HG03442 (cell line): ENCODE results near the gene CASZ1.

Experiments
- ATAC-seq: cut with Tn5 transposase; IDR thresholded peaks from one replicate; pipeline ENCODE4 v1.9.1; 2021; ENCODE audit warnings: mild to moderate bottlenecking, moderate library complexity; ENCODE audit not compliant: unreplicated experiment

The CASZ1 gene

DNA sequence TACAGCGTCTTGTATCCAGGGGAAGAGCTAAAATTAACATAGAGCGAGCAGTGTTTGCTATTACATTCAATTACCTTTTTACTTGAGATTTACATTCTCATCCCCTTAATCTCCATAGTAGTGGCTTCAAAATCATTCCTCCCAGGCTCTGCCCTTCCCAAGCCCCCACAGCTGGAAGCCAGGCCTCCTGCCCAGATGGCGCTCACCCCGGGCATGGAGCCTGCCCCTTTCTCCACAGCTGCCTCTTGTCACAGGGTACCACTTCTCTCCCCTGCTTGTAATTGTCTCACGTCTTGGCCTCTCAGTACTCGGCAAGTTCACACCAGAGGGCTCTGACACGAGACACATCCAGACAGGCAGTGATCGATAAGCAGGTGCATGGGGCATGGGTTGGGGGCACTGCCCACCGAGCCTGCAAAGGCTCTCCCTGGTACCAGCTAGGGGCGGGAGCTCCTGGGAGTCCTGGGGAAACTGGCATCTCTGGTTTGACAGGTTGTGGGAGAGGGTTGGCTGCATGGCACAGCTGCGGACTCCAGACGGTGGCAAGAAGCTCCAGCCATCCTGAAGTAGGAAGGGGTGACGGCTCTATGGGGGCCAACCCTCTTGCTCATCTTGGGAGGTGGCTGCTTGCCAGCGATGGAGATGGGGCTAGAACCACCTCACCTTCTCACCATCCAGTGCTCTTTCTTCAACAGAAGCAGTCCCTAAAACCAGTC lies 20.1 kb downstream of the CASZ1 start:
- no peak for ATAC-seq

GRCh38 chr1:10775763-10776162 lies 20.7 kb downstream of the CASZ1 start:
- no peak for ATAC-seq

DNA sequence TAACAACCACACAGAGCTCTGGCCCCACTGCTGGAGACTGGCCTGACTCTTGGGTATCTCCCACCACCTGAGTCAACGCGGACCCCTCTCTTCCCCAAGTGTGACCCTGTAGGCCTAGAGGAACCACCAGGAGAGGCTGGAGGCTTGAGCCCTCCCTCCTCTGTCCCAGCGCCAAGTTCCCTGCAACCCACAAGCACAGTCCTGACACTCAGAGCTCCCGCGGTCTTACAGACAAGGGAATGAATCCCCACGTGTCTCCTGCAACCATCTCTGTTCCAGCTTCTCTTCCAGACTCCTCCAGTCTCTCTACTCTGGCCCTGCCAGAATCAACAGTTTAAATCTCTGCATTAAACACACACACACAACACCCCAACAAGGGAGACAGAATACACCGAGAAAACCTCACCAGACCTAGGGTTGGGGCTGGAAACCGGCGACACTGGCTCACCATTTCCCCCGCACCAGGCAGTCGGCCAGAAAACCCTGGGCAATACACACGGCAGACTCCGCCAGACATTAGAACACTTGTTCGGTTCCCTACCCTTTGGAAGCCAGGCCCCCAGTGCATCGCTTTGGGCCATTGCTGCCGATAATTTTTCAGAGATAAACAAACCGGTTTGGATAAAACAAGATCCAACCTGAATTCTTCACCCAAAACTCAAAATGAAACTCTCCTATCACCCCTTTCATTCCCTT lies 21.7 kb downstream of the CASZ1 start:
- ATAC-seq, result no peak

DNA sequence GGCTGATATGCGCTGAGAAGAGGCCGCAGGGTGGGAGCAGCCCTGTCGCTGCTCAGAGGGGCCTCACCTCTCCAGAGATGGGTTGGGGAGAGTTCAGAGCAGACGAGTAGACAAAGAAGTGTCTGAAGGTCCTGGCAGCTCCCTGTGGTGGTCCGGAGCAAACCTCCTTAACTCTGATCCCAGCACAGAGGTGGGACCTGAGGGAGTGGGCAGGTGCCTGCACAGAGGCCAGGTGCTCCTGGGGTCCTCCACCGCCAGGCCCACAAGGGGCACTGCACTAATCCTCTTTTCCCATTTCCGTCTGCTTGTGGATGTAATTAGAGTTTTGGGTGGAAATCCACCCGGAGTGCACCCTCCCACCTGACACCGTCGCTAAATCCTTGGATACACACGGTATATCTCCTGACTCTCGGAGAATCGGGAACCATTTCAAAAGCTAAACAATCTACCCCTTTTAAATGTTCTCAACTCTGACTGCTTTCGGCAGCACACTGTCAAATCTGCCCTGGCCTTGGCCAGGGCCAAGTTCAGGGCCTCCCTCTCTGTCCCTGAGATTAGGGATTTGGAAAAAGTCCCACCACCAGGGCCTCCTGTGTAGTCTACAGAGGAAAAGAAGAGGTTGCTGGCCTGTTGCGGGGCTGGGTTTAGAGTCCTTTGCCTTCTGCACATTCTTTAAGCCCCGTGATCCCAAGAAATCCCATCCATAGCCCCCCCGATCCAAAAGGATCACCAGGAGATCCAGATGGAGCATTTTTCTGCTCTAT lies 22.4 kb downstream of the CASZ1 start:
- no peak for ATAC-seq

GRCh38 chr1:10773376-10773775 lies 23.1 kb downstream of the CASZ1 start:
- ATAC-seq, result no peak

DNA sequence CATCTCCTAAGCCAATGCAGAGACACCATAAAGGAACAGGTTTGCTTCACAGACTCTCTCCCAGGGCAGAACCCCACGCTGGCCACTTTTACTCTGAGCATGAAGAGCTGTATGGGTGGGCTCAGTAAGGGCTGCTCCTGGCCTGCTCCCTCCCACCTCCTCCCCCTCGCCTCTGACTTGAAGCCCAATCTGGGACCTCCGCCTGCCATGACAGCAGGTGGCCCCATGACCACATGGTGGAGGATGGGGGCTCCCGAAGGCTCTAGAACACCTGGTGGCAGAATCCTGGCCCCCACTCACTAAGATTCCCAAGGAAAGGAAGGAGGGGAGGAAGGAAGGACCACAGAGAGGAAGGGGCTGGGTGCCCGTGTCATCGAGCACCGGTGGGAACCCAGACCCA lies 23.7 kb downstream of the CASZ1 start:
- ATAC-seq, result no peak

DNA sequence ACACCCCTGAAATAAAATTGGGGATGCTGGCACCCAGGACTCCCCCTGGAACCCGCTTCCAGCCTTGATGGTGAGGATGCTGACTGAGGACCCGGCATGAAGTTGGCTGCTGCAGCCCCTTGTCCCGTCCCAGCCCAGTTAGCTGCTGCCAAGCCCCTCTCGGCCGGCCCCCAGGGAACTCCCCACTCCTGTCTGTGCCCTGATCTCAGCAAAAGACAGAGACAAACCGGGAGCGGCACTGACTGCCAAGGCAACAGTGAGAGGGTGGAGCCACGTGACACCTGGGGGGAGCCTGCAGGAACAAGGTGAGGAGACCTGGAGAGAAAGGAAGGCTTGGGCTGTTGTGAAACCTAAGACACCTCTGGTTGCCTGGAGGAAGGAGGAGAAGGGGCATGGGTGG lies 24.7 kb downstream of the CASZ1 start:
- ATAC-seq, result no peak

- no peak for ATAC-seq
Observed at GRCh38 chr1:10768552-10768951, 27.9 kb downstream of the CASZ1 start.

DNA sequence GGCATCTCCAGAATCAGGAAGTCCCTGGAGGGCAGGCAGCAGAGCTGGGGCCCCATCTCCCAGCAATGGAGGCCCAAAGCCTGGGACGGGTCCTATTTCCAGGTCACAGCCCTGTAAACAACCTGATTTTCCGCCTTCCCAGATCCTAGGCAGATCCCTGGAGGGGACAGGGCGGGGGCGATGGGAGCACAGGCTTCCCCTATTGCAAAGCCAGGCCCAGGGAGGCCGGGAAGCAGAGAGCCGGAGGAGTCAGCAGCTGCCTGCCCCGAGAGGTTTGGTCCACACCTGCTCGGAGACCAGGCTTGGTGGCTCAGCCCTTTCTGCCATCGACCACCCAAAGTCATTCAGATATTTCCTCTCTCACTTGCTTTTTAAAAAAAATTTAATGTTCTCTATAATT lies 29.2 kb downstream of the CASZ1 start:
- ATAC-seq, result no peak

DNA sequence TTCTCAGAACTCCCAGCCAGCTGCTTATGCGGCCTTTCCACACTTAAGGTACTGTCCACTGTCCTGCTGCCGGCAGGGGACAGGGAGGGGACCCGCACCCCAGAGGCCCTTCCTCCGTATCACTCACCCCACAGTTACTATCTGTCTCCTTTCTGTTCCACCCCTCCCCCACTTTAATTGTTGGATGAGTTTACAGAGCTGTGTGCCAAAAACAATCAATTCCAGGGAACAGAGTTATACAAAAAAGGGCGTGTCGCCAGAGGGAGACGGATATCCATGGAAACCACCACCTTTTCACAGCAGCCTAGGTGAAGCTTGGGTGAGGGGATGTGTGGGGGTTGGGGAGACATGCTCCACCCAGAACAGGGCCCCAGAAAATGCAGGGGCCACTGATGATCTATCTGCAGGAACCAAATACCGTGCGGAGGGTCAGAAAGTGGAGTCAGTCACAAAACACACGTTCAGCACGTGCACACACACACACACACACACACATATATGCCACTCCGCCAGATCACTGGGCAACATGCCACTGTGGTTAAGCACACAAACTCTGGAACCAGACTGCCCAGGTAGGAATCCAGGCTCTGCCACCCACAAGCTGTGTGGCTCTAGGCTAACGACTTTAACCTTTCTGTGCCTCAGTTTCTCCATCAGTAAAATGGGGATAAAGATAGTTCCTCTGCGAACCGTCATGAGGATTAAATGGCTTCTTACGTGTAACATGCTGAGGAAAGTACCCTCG lies 30.5 kb downstream of the CASZ1 start:
- no peak for ATAC-seq

GRCh38 chr1:10765304-10765703 lies 31.1 kb downstream of the CASZ1 start:
- ATAC-seq, result no peak

GRCh38 chr1:10764296-10764798 lies 32.1 kb downstream of the CASZ1 start:
- ATAC-seq, result no peak

GRCh38 chr1:10762875-10763274 lies 33.6 kb downstream of the CASZ1 start:
- no peak for ATAC-seq

DNA sequence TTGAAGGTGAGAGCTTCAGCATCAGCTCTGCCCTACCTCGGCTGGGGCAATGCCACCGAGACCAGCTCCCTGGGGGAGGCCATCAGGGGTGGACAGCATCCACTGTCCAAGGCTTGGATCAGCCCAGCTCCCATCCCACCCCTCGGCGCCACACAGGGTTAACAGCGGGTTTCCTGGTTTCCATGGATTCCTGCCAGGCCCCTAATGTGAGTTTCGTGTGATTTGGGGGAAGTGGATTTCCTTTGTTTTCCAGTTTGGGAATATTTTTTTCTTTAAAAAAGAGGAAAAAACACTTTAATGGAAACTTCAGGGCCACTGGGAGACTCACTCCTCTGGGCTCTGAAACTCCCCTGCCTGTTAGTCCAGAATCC lies 34.3 kb downstream of the CASZ1 start:
- ATAC-seq, result no peak

- ATAC-seq, result no peak
Observed at GRCh38 chr1:10761503-10762152, 34.8 kb downstream of the CASZ1 start.

GRCh38 chr1:10760566-10761502 lies 35.6 kb downstream of the CASZ1 start:
- no peak for ATAC-seq

GRCh38 chr1:10759413-10760200 lies 36.8 kb downstream of the CASZ1 start:
- ATAC-seq, result no peak

GRCh38 chr1:10756842-10757241 lies 39.6 kb downstream of the CASZ1 start:
- no peak for ATAC-seq
